Osteoblast (primary cell): ENCODE results near the gene FATE1. TPM values are rescaled to one million over a fixed set of nuclear protein-coding genes. Genes with fewer than 3 reads are reported as not detected.

Experiments
- DNase-seq: peaks from one replicate; pipeline ENCODE4 v3.0.0; 2011; ENCODE audit warnings: low spot score, mixed read lengths; ENCODE audit not compliant: insufficient read length; ENCODE audit errors: missing footprints
- H2AFZ ChIP-seq: 2 replicates; pipeline ENCODE4 v1.6.0; 2011; ENCODE audit warnings: mild to moderate bottlenecking, low read length
- H3K27ac ChIP-seq: 2 replicates; pipeline ENCODE4 v1.5.1; 2011; ENCODE audit warnings: mild to moderate bottlenecking, low read depth, low read length, moderate library complexity
- H3K27me3 ChIP-seq: 2 replicates; pipeline ENCODE4 v1.6.0; 2012; ENCODE audit warnings: mild to moderate bottlenecking, control low read depth, inconsistent platforms, low read length, moderate library complexity; ENCODE audit not compliant: insufficient read depth
- H3K36me3 ChIP-seq: 2 replicates; pipeline ENCODE4 v1.5.1; 2011; ENCODE audit warnings: mild to moderate bottlenecking, low read length, control low read depth, moderate library complexity; ENCODE audit not compliant: insufficient read depth
- H3K4me1 ChIP-seq: 2 replicates; pipeline ENCODE4 v1.5.1; 2011; ENCODE audit warnings: mild to moderate bottlenecking, low read length, control low read depth, moderate library complexity; ENCODE audit not compliant: insufficient read depth
- H3K4me2 ChIP-seq: 2 replicates; pipeline ENCODE4 v1.6.0; 2011; ENCODE audit warnings: mild to moderate bottlenecking, low read length; ENCODE audit not compliant: insufficient read depth
- H3K4me3 ChIP-seq: fragments of 200-600 bp; sonication (generic); 3 replicates; pipeline ENCODE4 v1.5.1; 2012; ENCODE audit warnings: mild to moderate bottlenecking, low read length, inconsistent platforms; ENCODE audit not compliant: insufficient read depth
- H3K79me2 ChIP-seq: 2 replicates; pipeline ENCODE4 v1.6.0; 2012; ENCODE audit warnings: mild to moderate bottlenecking, low read length, control low read depth, inconsistent platforms; ENCODE audit not compliant: insufficient read depth
- H3K9me3 ChIP-seq: 2 replicates; pipeline ENCODE4 v1.5.1; 2011; ENCODE audit warnings: low read depth, low read length, control low read depth
- H4K20me1 ChIP-seq: 2 replicates; pipeline ENCODE4 v1.6.0; 2012; ENCODE audit warnings: mild to moderate bottlenecking, low read length, control low read depth; ENCODE audit not compliant: insufficient read depth
- total RNA-seq: library from RNA; depleted of rRNA; stranded (reverse); fragments of >200 nt; gene quantifications from 2 replicates; pipeline ENCODE4 v1.2.3, GENCODE V29; 2012
- TF ChIP-seq, protein P1 (sequence below): IDR thresholded peaks from 2 replicates; pipeline ENCODE4 v1.5.1; 2011; ENCODE audit warnings: mild to moderate bottlenecking, low read depth, low read length, moderate library complexity; ENCODE audit errors: extremely low read depth

Gene FATE1
- total RNA-seq, 1 donor, result not detected

DNA sequence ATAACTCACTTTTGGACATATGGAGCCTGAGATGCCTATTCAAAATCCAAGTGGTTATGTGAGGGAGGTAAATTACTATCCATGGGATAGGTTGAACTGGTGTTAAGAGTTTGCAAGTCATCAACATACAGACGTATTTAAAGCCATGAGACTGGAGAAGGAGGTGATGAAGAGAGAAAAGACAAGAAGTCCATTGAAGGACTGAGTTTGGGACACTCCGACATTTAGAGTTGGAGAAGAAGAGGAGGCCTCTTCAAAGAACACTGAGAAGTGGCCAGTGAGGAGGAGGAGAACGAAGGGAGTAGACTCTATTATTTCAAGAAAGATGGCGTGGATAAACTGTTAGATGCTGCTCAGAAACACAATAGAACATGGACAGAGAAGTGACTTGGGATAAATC, 18.6 kb downstream of the FATE1 start, which contains the start of gene CNGA2:
Gene CNGA2 (plus strand): TSS at position 301 of the 400 bp plus-strand sequence. CDS start 3,738 bp downstream, outside the sequence.
- TF ChIP-seq, protein P1, sequence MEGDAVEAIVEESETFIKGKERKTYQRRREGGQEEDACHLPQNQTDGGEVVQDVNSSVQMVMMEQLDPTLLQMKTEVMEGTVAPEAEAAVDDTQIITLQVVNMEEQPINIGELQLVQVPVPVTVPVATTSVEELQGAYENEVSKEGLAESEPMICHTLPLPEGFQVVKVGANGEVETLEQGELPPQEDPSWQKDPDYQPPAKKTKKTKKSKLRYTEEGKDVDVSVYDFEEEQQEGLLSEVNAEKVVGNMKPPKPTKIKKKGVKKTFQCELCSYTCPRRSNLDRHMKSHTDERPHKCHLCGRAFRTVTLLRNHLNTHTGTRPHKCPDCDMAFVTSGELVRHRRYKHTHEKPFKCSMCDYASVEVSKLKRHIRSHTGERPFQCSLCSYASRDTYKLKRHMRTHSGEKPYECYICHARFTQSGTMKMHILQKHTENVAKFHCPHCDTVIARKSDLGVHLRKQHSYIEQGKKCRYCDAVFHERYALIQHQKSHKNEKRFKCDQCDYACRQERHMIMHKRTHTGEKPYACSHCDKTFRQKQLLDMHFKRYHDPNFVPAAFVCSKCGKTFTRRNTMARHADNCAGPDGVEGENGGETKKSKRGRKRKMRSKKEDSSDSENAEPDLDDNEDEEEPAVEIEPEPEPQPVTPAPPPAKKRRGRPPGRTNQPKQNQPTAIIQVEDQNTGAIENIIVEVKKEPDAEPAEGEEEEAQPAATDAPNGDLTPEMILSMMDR, result no peak
- Histone ChIP-seq H3K27ac (no peak within 1 kb of the TSS), H4K20me1 (no peaks in the 10 kb centered on the region), H3K27me3 (no peaks in the 10 kb centered on the region), H3K36me3 (no peaks in the 10 kb centered on the region), H2AFZ (no peak within 1 kb of the TSS), H3K4me1 (no peaks in the 10 kb centered on the region), H3K9me3 (no peaks in the 10 kb centered on the region), H3K4me3 (no peak within 1 kb of the TSS), H3K79me2 (no peaks in the 10 kb centered on the region), H3K4me2 (no peak within 1 kb of the TSS)
- DNase-seq, result no peak

DNA sequence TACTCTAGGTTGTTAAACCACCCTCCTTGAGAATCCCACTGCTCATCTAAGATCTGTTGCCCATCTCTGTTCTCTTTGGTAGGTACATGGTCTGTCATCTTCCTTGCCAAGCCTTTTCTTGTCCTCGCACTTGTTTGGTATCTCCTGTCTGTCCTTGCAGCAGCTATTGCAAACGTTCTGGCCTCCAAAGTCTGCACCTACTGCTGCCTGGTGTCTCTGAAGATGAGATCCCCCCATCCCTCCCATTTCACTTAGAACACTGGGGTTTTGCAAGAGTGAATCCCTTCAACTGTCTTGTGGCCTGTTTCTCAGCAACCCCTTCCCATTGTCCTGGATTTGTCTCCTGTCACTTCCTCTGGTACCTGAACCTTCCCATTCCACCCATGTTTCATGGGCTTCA, 19.4 kb downstream of the FATE1 start:
- no peak overlapping the region for H3K27ac ChIP-seq
- no peaks in the 10 kb centered on the region for H3K27me3 ChIP-seq
- no peaks in the 10 kb centered on the region for H4K20me1 ChIP-seq
- no peak for DNase-seq
- no peak overlapping the region for H3K4me2 ChIP-seq
- H3K4me1 ChIP-seq, result no peaks in the 10 kb centered on the region
- no peaks in the 10 kb centered on the region for H3K9me3 ChIP-seq
- H2AFZ ChIP-seq, result no peak overlapping the region
- TF ChIP-seq, protein P1, result no peak
- H3K79me2 ChIP-seq, result no peaks in the 10 kb centered on the region
- H3K4me3 ChIP-seq, result no peak overlapping the region
- no peaks in the 10 kb centered on the region for H3K36me3 ChIP-seq

DNA sequence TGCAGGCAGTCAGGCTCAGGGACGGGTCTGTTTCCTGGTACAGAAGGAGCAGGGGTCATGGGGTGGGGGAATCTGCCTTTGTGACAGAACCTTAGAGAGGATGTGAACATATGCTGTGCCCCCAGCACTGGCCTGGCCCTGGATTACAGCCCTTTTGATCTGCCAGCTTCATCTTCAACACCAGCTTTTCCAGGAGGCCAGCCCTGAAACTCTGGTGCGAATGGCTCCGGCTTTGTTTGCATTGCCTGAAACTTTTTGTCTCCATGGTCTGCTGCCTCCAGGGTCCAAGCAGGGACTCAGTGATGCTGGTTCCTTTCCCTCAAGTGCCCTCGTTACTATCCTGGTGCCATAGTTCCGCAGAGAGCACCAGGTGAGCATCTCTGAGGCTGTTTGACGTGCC, 20.9 kb downstream of the FATE1 start:
- Histone ChIP-seq H3K9me3 (no peaks in the 10 kb centered on the region), H3K4me2 (no peak overlapping the region), H3K27ac (no peak overlapping the region), H4K20me1 (no peaks in the 10 kb centered on the region), H2AFZ (no peak overlapping the region), H3K4me1 (no peaks in the 10 kb centered on the region), H3K4me3 (no peak overlapping the region), H3K36me3 (no peaks in the 10 kb centered on the region), H3K79me2 (no peaks in the 10 kb centered on the region), H3K27me3 (no peaks in the 10 kb centered on the region)
- TF ChIP-seq, protein P1, result no peak
- DNase-seq, result no peak

DNA sequence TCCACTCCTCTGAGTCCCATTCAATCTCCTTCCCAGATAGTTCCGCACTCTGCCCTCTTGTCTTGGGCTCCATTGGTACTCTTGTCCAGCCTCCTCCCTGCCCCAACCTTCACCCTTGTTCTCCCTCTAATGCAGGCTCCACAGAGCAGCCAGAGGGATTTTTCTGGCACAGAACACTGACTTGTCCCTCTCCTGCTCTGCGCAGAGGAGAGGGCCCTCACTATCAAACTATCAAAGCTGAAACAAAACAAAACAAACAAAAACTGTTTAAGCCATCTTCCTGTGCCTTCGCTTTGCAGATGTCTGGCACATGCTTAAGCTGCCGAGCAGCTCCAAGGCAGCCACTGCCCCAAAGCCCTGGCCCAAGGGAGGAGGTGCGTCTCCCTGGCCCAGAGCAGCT, 21.7 kb downstream of the FATE1 start:
- no peaks in the 10 kb centered on the region for H3K36me3 ChIP-seq
- DNase-seq, result no peak
- TF ChIP-seq, protein P1, result no peak

More for the DNA sequence above, 21.7 kb downstream of the FATE1 start:
- Histone ChIP-seq H3K27ac (no peak overlapping the region), H3K4me2 (no peak overlapping the region), H3K79me2 (no peaks in the 10 kb centered on the region), H3K27me3 (no peaks in the 10 kb centered on the region), H3K4me1 (no peaks in the 10 kb centered on the region), H2AFZ (no peak overlapping the region), H4K20me1 (no peaks in the 10 kb centered on the region), H3K9me3 (no peaks in the 10 kb centered on the region), H3K4me3 (no peak overlapping the region)
